VCaP (cell line): ENCODE results near the gene INKA2.

Experiments used
- H3K27ac ChIP-seq: fragments of 450-650 bp; 2 replicates; pipeline ENCODE4 v1.5.1; 2017
- CTCF ChIP-seq: fragments of 450-650 bp; conservative IDR thresholded peaks from 2 replicates; pipeline ENCODE4 v1.5.1; 2017; ENCODE audit warnings: mild to moderate bottlenecking, moderate library complexity

The INKA2 gene

GRCh38 chr1:111699268-111699667 is 39.9 kb downstream of the INKA2 start:
- no peak overlapping the region for H3K27ac ChIP-seq
- no peak for TF ChIP-seq CTCF

GRCh38 chr1:111696330-111696729 is 42.9 kb downstream of the INKA2 start:
- TF ChIP-seq CTCF: no peak

GRCh38 chr1:111695801-111696200 is 43.4 kb downstream of the INKA2 start:
- TF ChIP-seq CTCF: no peak
- no peak overlapping the region for H3K27ac ChIP-seq

More at GRCh38 chr1:111696330-111696729, 42.9 kb downstream of the INKA2 start:
- no peak overlapping the region for H3K27ac ChIP-seq

- no peak overlapping the region for H3K27ac ChIP-seq
- no peak for TF ChIP-seq CTCF
These were observed 47.3 kb downstream of the INKA2 start for GRCh38 chr1:111691886-111692285.

GRCh38 chr1:111690306-111690617 is 48.9 kb downstream of the INKA2 start:
- peak overlapping the region; percentile 44 for H3K27ac ChIP-seq
- TF ChIP-seq CTCF: no peak
